Liver (tissue), 9 donors: ENCODE measurements around the gene FRMD1. TPM values are rescaled to one million over a fixed set of nuclear protein-coding genes. Genes with fewer than 3 reads are reported as not detected.

ENCODE experiments used
- DNase-seq: peaks from one replicate; pipeline ENCODE4 v3.0.0-alpha.2; 2017; ENCODE audit warnings: low spot score
- H3K27ac ChIP-seq, 2 donors: one replicate each; pipeline ENCODE4 v1.7.0; 2013; ENCODE audit warnings: inconsistent platforms in 2 of 2, low read length in 2 of 2, control low read depth in 1 of 2, low read depth in 1 of 2, mild to moderate bottlenecking in 1 of 2
- H3K27me3 ChIP-seq, 4 donors: one replicate each; pipeline versions ENCODE4 v1.6.1 to v1.7.0; 2013; ENCODE audit warnings: low read length in 3 of 4, inconsistent platforms in 1 of 4, mild to moderate bottlenecking in 1 of 4, moderate library complexity in 1 of 4; ENCODE audit not compliant: control insufficient read depth in 4 of 4, insufficient read depth in 4 of 4
- H3K36me3 ChIP-seq, 4 donors: one replicate each; pipeline versions ENCODE4 v1.6.1 to v1.7.0; 2013; ENCODE audit warnings: low read length in 3 of 4, mild to moderate bottlenecking in 3 of 4, low read depth in 1 of 4, moderate library complexity in 1 of 4; ENCODE audit not compliant: control insufficient read depth in 4 of 4, insufficient read depth in 3 of 4
- H3K4me1 ChIP-seq, 4 donors: one replicate each; pipeline versions ENCODE4 v1.6.1 to v1.7.0; 2013; ENCODE audit warnings: low read length in 3 of 4, mild to moderate bottlenecking in 3 of 4, moderate library complexity in 1 of 4; ENCODE audit not compliant: control insufficient read depth in 4 of 4, insufficient read depth in 4 of 4
- H3K4me3 ChIP-seq, 3 donors: one replicate each; pipeline versions ENCODE4 v1.6.1 to v1.7.0; 2013; ENCODE audit warnings: low read length in 3 of 3, control low read depth in 1 of 3, low read depth in 1 of 3, mild to moderate bottlenecking in 1 of 3
- H3K9ac ChIP-seq, 2 donors: one replicate each; pipeline ENCODE4 v1.7.0; 2013; ENCODE audit warnings: low read length in 2 of 2, mild to moderate bottlenecking in 2 of 2, moderate library complexity in 2 of 2, control low read depth in 1 of 2, low read depth in 1 of 2
- H3K9me3 ChIP-seq, 4 donors: one replicate each; pipeline versions ENCODE4 v1.6.1 to v1.7.0; 2013; ENCODE audit warnings: low read length in 3 of 4; ENCODE audit not compliant: control insufficient read depth in 4 of 4
- CTCF ChIP-seq: fragments of 150-350 bp; IDR thresholded peaks from 2 replicates; pipeline ENCODE4 v1.5.1; 2017; ENCODE audit warnings: improper control_type of control experiment, low read depth, low read length; ENCODE audit not compliant: missing input control
- EGR1 ChIP-seq, 2 donors: IDR thresholded peaks; 2 replicates each; pipeline ENCODE4 v1.6.1; 2016 to 2018; ENCODE audit warnings: antibody characterized with exemption in 2 of 2, low read depth in 2 of 2
- FOXA1 ChIP-seq: IDR thresholded peaks from 2 replicates; pipeline ENCODE4 v1.6.1; 2016; ENCODE audit warnings: antibody characterized with exemption
- FOXA2 ChIP-seq: IDR thresholded peaks from 2 replicates; pipeline ENCODE4 v1.6.1; 2016; ENCODE audit warnings: antibody characterized with exemption
- GABPA ChIP-seq, 2 donors: IDR thresholded peaks in 1 of 2; conservative IDR thresholded peaks in 1 of 2; 2 replicates each; pipeline ENCODE4 v1.6.1; 2016; ENCODE audit warnings: antibody characterized with exemption in 2 of 2, mild to moderate bottlenecking in 1 of 2, moderate library complexity in 1 of 2
- HNF4A ChIP-seq, 2 donors: conservative IDR thresholded peaks; 2 replicates each; pipeline ENCODE4 v1.6.1; 2016; ENCODE audit warnings: antibody characterized with exemption in 2 of 2, mild to moderate bottlenecking in 2 of 2
- HNF4G ChIP-seq: IDR thresholded peaks from 2 replicates; pipeline ENCODE4 v1.6.1; 2016; ENCODE audit warnings: antibody characterized with exemption
- JUND ChIP-seq, 2 donors: IDR thresholded peaks; 2 replicates each; pipeline ENCODE4 v1.6.1; 2016; ENCODE audit warnings: antibody characterized with exemption in 2 of 2
- MAX ChIP-seq: IDR thresholded peaks from 2 replicates; pipeline ENCODE4 v1.6.1; 2016; ENCODE audit warnings: antibody characterized with exemption
- NR2F2 ChIP-seq: IDR thresholded peaks from 2 replicates; pipeline ENCODE4 v1.6.1; 2016; ENCODE audit warnings: antibody characterized with exemption
- RAD21 ChIP-seq, 2 donors: IDR thresholded peaks; 2 replicates each; pipeline ENCODE4 v1.6.1; 2016; ENCODE audit warnings: antibody characterized with exemption in 2 of 2, mild to moderate bottlenecking in 2 of 2
- SP1 ChIP-seq: IDR thresholded peaks from 2 replicates; pipeline ENCODE4 v1.6.1; 2018; ENCODE audit warnings: antibody characterized with exemption, mild to moderate bottlenecking
- TAF1 ChIP-seq: conservative IDR thresholded peaks from 2 replicates; pipeline ENCODE4 v1.6.1; 2016; ENCODE audit warnings: antibody characterized with exemption, mild to moderate bottlenecking
- YY1 ChIP-seq: IDR thresholded peaks from 2 replicates; pipeline ENCODE4 v1.6.1; 2016; ENCODE audit warnings: antibody characterized with exemption, mild to moderate bottlenecking
- WGBS: extraction: QIAGEN DNeasy Blood & Tissue Kit; methylation state at CpG from one replicate; pipeline ENCODE4 v1.1.7; 2013; 5-methylcytosine and 5-hydroxymethylcytosine counted together
- polyA plus RNA-seq, 2 donors: library from polyadenylated mRNA; stranded (reverse) in 1 of 2; unstranded in 1 of 2; fragments of 200-250 nt in 1 of 2; fragments of >200 nt in 1 of 2; fragmentation: Nextera tagmentation in 1 of 2; extraction: Ambion mirVana in 1 of 2; gene quantifications; one replicate each; pipeline versions ENCODE4 v1.2.1 to v1.2.3, GENCODE V29; 2013 to 2015
- total RNA-seq, 2 donors: library from RNA; depleted of rRNA; stranded (reverse); fragments of >200 nt; gene quantifications; one replicate each; pipeline ENCODE4 v1.2.3, GENCODE V29; 2014
- TF ChIP-seq, protein P1 (sequence below): IDR thresholded peaks from 2 replicates; pipeline ENCODE4 v1.6.1; 2016; ENCODE audit warnings: antibody characterized with exemption, mild to moderate bottlenecking
- TF ChIP-seq, protein P2 (sequence below): IDR thresholded peaks from 2 replicates; pipeline ENCODE4 v1.6.1; 2016; ENCODE audit warnings: antibody characterized with exemption
- TF ChIP-seq, protein P3 (sequence below): IDR thresholded peaks from 2 replicates; pipeline ENCODE4 v1.6.1; 2016; ENCODE audit warnings: antibody characterized with exemption
- donor health status: healthy.
- donor health status: healthy.
- donor health status: healthy.
- donor health status: healthy.
- donor health status: healthy.

The FRMD1 gene
- total and polyA plus RNA-seq, 4 donors: 0.04 to 0.17 (median 0.12) TPM

GRCh38 chr6:168027521-168027920 is 51.5 kb downstream of the FRMD1 start:
- H3K4me1 ChIP-seq: peaks cover 3 to 14% (median 10%) of the 10 kb centered on the region in 4 donors
- DNase-seq: no peak
- H3K9me3 ChIP-seq: no peaks in the 10 kb centered on the region
- no peak overlapping the region for H3K9ac ChIP-seq
- 97% methylated on average over 16 of the region's 16 CpGs for WGBS
- H3K36me3 ChIP-seq: no peaks in the 10 kb centered on the region
- no peaks in the 10 kb centered on the region for H3K27me3 ChIP-seq
- TF ChIP-seq, protein P1, sequence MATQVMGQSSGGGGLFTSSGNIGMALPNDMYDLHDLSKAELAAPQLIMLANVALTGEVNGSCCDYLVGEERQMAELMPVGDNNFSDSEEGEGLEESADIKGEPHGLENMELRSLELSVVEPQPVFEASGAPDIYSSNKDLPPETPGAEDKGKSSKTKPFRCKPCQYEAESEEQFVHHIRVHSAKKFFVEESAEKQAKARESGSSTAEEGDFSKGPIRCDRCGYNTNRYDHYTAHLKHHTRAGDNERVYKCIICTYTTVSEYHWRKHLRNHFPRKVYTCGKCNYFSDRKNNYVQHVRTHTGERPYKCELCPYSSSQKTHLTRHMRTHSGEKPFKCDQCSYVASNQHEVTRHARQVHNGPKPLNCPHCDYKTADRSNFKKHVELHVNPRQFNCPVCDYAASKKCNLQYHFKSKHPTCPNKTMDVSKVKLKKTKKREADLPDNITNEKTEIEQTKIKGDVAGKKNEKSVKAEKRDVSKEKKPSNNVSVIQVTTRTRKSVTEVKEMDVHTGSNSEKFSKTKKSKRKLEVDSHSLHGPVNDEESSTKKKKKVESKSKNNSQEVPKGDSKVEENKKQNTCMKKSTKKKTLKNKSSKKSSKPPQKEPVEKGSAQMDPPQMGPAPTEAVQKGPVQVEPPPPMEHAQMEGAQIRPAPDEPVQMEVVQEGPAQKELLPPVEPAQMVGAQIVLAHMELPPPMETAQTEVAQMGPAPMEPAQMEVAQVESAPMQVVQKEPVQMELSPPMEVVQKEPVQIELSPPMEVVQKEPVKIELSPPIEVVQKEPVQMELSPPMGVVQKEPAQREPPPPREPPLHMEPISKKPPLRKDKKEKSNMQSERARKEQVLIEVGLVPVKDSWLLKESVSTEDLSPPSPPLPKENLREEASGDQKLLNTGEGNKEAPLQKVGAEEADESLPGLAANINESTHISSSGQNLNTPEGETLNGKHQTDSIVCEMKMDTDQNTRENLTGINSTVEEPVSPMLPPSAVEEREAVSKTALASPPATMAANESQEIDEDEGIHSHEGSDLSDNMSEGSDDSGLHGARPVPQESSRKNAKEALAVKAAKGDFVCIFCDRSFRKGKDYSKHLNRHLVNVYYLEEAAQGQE: no peak
- H3K4me3 ChIP-seq: no peak overlapping the region
- H3K27ac ChIP-seq: no peak overlapping the region

DNA sequence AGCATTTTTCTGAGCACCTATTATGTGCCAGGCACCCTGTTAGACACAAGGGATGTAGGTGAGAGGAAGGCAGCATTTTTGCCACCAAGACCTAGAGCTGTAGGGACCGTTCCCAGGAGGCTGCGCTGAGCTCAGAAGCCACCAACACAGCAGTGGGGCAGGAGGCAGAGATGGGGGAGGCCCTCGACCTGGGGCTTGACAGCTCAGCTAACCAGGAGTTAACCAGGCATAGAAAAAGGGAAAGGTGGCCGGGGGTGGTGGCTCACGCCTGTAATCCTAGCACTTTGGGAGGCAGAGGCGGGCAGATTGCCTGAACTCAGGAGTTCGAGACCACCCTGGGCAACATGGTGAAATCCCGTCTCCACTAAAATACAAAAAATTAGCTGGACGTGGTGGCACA is 52.1 kb downstream of the FRMD1 start:
- no peaks in the 10 kb centered on the region for H3K27me3 ChIP-seq
- H3K9ac ChIP-seq: no peak overlapping the region
- H3K27ac ChIP-seq: no peak overlapping the region
- DNase-seq: no peak
- TF ChIP-seq MAX: no peak
- no peak for TF ChIP-seq NR2F2
- TF ChIP-seq HNF4A (conservative IDR thresholded peaks at IDR 0.05): no peak
- TF ChIP-seq EGR1 (IDR thresholded peaks at IDR 0.05; ENCODE audit: low read depth in 2 of 2): no peak
- no peak for TF ChIP-seq SP1
- TF ChIP-seq YY1: no peak
- TF ChIP-seq CTCF: no peak
- TF ChIP-seq, protein P2, sequence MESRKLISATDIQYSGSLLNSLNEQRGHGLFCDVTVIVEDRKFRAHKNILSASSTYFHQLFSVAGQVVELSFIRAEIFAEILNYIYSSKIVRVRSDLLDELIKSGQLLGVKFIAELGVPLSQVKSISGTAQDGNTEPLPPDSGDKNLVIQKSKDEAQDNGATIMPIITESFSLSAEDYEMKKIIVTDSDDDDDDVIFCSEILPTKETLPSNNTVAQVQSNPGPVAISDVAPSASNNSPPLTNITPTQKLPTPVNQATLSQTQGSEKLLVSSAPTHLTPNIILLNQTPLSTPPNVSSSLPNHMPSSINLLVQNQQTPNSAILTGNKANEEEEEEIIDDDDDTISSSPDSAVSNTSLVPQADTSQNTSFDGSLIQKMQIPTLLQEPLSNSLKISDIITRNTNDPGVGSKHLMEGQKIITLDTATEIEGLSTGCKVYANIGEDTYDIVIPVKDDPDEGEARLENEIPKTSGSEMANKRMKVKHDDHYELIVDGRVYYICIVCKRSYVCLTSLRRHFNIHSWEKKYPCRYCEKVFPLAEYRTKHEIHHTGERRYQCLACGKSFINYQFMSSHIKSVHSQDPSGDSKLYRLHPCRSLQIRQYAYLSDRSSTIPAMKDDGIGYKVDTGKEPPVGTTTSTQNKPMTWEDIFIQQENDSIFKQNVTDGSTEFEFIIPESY: no peak
- no peak for TF ChIP-seq HNF4G
- no peak for TF ChIP-seq JUND (IDR thresholded peaks at IDR 0.05)
- TF ChIP-seq RAD21 (IDR thresholded peaks at IDR 0.05): no peak
- TF ChIP-seq GABPA (IDR thresholded peaks at IDR 0.05 in 1 of 2, conservative IDR thresholded peaks at IDR 0.05 in 1 of 2): no peak
- no peak for TF ChIP-seq TAF1
- TF ChIP-seq FOXA1: no peak
- TF ChIP-seq, protein P1: no peak
- TF ChIP-seq, protein P3, sequence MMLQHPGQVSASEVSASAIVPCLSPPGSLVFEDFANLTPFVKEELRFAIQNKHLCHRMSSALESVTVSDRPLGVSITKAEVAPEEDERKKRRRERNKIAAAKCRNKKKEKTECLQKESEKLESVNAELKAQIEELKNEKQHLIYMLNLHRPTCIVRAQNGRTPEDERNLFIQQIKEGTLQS: no peak
- TF ChIP-seq FOXA2: no peak
- WGBS: 95% methylated on average over 9 of the region's 9 CpGs
- H3K4me3 ChIP-seq: no peak overlapping the region
- peaks cover 3 to 14% (median 11%) of the 10 kb centered on the region in 4 donors for H3K4me1 ChIP-seq
- H3K36me3 ChIP-seq: no peaks in the 10 kb centered on the region
- H3K9me3 ChIP-seq: no peaks in the 10 kb centered on the region
